GM12878 (cell line): ENCODE data around the gene ZNF527. TPM values are rescaled to one million over a fixed set of nuclear protein-coding genes. Genes with fewer than 3 reads are reported as not detected.
A peak's percentile ranks its signal among the peaks of the same experiment; 100 is the strongest.

Experiments
- ATF7 ChIP-seq: fragments of 450-650 bp; IDR thresholded peaks from 2 replicates; pipeline ENCODE4 v1.6.1; 2016; ENCODE audit warnings: low read depth, mild to moderate bottlenecking
- BRCA1 ChIP-seq: IDR thresholded peaks from 2 replicates; pipeline ENCODE4 v1.6.1; 2011; ENCODE audit warnings: low read depth, low read length, improper control_type of control experiment
- CBFB ChIP-seq: IDR thresholded peaks from 2 replicates; pipeline ENCODE4 v1.6.1; 2016; ENCODE audit warnings: antibody characterized with exemption, low read depth
- EED ChIP-seq: sonication (generic); IDR thresholded peaks from 2 replicates; pipeline ENCODE4 v1.6.1; 2016; ENCODE audit warnings: antibody characterized with exemption, low read depth
- HDGF ChIP-seq: fragments of 450-650 bp; IDR thresholded peaks from 2 replicates; pipeline ENCODE4 v1.6.1; 2016; ENCODE audit warnings: antibody characterized with exemption
- JUNB ChIP-seq: IDR thresholded peaks from 2 replicates; pipeline ENCODE4 v1.6.1; 2016; ENCODE audit warnings: antibody characterized with exemption, mild to moderate bottlenecking
- PML ChIP-seq: IDR thresholded peaks from 2 replicates; pipeline ENCODE4 v1.6.1; 2012; ENCODE audit warnings: low read length, inconsistent platforms
- RFX5 ChIP-seq: IDR thresholded peaks from 2 replicates; pipeline ENCODE4 v1.6.1; 2011; ENCODE audit warnings: low read depth, low read length, improper control_type of control experiment
- SIN3A ChIP-seq: IDR thresholded peaks from 2 replicates; pipeline ENCODE4 v1.6.1; 2012; ENCODE audit warnings: low read depth, low read length, improper control_type of control experiment
- WRNIP1 ChIP-seq: IDR thresholded peaks from 2 replicates; pipeline ENCODE4 v1.6.1; 2011; ENCODE audit warnings: low read depth, low read length, improper control_type of control experiment, borderline replicate concordance
- polyA plus RNA-seq, 11 experiments: library from polyadenylated mRNA; depleted of rRNA in 4 of 11; unstranded in 6 of 11; stranded (reverse) in 5 of 11; fragments of >200 nt; fragmentation: Nextera tagmentation in 4 of 11; fragmentation: Illumina TruSeq in 1 of 11; extraction: Ambion mirVana in 4 of 11; extraction: Trizol in 1 of 11; gene quantifications; 1 replicate in 1 of 11; 2 replicates in 10 of 11; pipeline versions ENCODE4 v1.2.1 to v1.2.3, GENCODE V29; 2011 to 2016; ENCODE audit warnings: inconsistent platforms in 2 of 11, missing spikeins in 2 of 11, low read depth in 1 of 11
- total RNA-seq, 4 experiments: library from RNA; depleted of rRNA in 3 of 4; stranded (reverse); fragments of >200 nt in 3 of 4; fragmentation: Illumina TruSeq in 1 of 4; extraction: Trizol in 1 of 4; gene quantifications; 2 replicates each; pipeline versions ENCODE4 v1.2.1 to v1.2.3, GENCODE V29; 2013 to 2021
- TF ChIP-seq, protein P1 (sequence below): fragments of 450-650 bp; IDR thresholded peaks from 2 replicates; pipeline ENCODE4 v1.6.1; 2017; ENCODE audit warnings: antibody characterized with exemption, mild to moderate bottlenecking, moderate library complexity
- TF ChIP-seq, protein P2 (sequence below): IDR thresholded peaks from 2 replicates; pipeline ENCODE4 v1.6.1; 2012; ENCODE audit warnings: low read length, inconsistent platforms
- TF ChIP-seq, protein P3 (sequence below): fragments of 450-650 bp; IDR thresholded peaks from 2 replicates; pipeline ENCODE4 v1.6.1; 2017; ENCODE audit warnings: mild to moderate bottlenecking, moderate library complexity
- TF ChIP-seq, protein P4 (sequence below): fragments of 450-650 bp; conservative IDR thresholded peaks from 2 replicates; pipeline ENCODE4 v1.6.1; 2017; ENCODE audit warnings: mild to moderate bottlenecking, moderate library complexity
- TF ChIP-seq, protein P5 (sequence below): fragments of 450-650 bp; formaldehyde crosslinking; IDR thresholded peaks from 2 replicates; pipeline ENCODE4 v1.4.0; 2020; ENCODE audit warnings: mild to moderate bottlenecking, moderate library complexity

The ZNF527 gene
- total and polyA plus RNA-seq, 10 of the 15 experiments (the other 5 are each of a cell fraction or from before 2014, with no cell fraction given), result 2.0 to 5.6 (median 3.6) TPM

DNA sequence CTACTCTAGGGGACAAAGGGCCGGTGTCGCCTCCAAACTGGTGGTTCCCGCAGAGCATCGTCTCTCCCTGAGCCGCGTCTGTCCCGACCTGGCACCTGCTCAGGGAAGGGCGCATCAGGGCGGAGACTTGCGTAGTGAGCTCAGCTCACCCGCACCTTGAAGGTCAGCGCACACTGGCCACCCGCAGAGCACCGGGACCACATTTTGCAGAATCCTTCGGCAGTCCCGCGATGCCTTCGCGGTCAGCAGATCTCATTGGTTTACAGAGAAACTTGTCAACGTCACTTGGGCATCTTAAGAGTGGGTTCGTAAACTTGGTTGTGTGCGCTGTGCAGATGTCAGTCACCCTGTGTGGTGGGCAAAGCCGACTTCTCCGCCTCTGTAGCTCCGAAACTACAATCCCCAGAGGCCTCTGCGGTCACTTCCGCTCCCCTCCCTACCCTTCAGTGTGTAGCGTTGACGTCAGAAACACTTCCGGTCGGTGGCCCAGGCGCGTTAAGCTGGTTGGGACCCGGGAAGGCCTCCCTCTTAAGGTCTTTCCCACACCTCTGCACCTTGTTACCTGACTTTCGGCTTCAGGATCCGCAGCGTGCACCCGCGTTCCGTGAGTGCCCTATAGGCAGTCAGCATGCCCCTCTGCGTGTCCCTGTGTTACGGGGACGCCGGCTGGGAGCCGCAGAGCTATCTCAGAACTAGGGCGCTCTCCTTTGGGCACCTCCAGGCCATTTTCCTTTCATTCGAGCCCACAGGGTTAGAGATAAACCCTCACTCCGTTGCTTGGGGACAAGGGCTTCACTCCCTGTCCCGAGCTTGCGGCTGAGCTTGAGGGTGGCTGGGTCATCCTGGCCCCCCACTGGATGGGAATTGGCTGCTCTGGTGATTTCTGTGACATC is 36.5 kb upstream of the ZNF527 start (continued):
- TF ChIP-seq, protein P1, sequence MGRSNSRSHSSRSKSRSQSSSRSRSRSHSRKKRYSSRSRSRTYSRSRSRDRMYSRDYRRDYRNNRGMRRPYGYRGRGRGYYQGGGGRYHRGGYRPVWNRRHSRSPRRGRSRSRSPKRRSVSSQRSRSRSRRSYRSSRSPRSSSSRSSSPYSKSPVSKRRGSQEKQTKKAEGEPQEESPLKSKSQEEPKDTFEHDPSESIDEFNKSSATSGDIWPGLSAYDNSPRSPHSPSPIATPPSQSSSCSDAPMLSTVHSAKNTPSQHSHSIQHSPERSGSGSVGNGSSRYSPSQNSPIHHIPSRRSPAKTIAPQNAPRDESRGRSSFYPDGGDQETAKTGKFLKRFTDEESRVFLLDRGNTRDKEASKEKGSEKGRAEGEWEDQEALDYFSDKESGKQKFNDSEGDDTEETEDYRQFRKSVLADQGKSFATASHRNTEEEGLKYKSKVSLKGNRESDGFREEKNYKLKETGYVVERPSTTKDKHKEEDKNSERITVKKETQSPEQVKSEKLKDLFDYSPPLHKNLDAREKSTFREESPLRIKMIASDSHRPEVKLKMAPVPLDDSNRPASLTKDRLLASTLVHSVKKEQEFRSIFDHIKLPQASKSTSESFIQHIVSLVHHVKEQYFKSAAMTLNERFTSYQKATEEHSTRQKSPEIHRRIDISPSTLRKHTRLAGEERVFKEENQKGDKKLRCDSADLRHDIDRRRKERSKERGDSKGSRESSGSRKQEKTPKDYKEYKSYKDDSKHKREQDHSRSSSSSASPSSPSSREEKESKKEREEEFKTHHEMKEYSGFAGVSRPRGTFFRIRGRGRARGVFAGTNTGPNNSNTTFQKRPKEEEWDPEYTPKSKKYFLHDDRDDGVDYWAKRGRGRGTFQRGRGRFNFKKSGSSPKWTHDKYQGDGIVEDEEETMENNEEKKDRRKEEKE, result no peak
- TF ChIP-seq CBFB (peak; percentile 57), BRCA1 (no peak), SIN3A (0 out of 2 replicates have a peak, but pooled peaks have one; percentile 20), EED (peak; percentile 29; the same call in 1 of the 2 replicates), WRNIP1 (no peak), HDGF (no peak), ATF7 (peak; percentile 91), JUNB (no peak), RFX5 (0 out of 2 replicates have a peak, but pooled peaks have one; percentile 39), PML (no peak)
- TF ChIP-seq, protein P2, sequence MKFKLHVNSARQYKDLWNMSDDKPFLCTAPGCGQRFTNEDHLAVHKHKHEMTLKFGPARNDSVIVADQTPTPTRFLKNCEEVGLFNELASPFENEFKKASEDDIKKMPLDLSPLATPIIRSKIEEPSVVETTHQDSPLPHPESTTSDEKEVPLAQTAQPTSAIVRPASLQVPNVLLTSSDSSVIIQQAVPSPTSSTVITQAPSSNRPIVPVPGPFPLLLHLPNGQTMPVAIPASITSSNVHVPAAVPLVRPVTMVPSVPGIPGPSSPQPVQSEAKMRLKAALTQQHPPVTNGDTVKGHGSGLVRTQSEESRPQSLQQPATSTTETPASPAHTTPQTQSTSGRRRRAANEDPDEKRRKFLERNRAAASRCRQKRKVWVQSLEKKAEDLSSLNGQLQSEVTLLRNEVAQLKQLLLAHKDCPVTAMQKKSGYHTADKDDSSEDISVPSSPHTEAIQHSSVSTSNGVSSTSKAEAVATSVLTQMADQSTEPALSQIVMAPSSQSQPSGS, result no peak
- TF ChIP-seq, protein P3, sequence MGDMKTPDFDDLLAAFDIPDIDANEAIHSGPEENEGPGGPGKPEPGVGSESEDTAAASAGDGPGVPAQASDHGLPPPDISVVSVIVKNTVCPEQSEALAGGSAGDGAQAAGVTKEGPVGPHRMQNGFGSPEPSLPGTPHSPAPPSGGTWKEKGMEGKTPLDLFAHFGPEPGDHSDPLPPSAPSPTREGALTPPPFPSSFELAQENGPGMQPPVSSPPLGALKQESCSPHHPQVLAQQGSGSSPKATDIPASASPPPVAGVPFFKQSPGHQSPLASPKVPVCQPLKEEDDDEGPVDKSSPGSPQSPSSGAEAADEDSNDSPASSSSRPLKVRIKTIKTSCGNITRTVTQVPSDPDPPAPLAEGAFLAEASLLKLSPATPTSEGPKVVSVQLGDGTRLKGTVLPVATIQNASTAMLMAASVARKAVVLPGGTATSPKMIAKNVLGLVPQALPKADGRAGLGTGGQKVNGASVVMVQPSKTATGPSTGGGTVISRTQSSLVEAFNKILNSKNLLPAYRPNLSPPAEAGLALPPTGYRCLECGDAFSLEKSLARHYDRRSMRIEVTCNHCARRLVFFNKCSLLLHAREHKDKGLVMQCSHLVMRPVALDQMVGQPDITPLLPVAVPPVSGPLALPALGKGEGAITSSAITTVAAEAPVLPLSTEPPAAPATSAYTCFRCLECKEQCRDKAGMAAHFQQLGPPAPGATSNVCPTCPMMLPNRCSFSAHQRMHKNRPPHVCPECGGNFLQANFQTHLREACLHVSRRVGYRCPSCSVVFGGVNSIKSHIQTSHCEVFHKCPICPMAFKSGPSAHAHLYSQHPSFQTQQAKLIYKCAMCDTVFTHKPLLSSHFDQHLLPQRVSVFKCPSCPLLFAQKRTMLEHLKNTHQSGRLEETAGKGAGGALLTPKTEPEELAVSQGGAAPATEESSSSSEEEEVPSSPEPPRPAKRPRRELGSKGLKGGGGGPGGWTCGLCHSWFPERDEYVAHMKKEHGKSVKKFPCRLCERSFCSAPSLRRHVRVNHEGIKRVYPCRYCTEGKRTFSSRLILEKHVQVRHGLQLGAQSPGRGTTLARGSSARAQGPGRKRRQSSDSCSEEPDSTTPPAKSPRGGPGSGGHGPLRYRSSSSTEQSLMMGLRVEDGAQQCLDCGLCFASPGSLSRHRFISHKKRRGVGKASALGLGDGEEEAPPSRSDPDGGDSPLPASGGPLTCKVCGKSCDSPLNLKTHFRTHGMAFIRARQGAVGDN, result no peak
- TF ChIP-seq, protein P4, sequence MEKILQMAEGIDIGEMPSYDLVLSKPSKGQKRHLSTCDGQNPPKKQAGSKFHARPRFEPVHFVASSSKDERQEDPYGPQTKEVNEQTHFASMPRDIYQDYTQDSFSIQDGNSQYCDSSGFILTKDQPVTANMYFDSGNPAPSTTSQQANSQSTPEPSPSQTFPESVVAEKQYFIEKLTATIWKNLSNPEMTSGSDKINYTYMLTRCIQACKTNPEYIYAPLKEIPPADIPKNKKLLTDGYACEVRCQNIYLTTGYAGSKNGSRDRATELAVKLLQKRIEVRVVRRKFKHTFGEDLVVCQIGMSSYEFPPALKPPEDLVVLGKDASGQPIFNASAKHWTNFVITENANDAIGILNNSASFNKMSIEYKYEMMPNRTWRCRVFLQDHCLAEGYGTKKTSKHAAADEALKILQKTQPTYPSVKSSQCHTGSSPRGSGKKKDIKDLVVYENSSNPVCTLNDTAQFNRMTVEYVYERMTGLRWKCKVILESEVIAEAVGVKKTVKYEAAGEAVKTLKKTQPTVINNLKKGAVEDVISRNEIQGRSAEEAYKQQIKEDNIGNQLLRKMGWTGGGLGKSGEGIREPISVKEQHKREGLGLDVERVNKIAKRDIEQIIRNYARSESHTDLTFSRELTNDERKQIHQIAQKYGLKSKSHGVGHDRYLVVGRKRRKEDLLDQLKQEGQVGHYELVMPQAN, result peak; percentile 61
- TF ChIP-seq, protein P5, sequence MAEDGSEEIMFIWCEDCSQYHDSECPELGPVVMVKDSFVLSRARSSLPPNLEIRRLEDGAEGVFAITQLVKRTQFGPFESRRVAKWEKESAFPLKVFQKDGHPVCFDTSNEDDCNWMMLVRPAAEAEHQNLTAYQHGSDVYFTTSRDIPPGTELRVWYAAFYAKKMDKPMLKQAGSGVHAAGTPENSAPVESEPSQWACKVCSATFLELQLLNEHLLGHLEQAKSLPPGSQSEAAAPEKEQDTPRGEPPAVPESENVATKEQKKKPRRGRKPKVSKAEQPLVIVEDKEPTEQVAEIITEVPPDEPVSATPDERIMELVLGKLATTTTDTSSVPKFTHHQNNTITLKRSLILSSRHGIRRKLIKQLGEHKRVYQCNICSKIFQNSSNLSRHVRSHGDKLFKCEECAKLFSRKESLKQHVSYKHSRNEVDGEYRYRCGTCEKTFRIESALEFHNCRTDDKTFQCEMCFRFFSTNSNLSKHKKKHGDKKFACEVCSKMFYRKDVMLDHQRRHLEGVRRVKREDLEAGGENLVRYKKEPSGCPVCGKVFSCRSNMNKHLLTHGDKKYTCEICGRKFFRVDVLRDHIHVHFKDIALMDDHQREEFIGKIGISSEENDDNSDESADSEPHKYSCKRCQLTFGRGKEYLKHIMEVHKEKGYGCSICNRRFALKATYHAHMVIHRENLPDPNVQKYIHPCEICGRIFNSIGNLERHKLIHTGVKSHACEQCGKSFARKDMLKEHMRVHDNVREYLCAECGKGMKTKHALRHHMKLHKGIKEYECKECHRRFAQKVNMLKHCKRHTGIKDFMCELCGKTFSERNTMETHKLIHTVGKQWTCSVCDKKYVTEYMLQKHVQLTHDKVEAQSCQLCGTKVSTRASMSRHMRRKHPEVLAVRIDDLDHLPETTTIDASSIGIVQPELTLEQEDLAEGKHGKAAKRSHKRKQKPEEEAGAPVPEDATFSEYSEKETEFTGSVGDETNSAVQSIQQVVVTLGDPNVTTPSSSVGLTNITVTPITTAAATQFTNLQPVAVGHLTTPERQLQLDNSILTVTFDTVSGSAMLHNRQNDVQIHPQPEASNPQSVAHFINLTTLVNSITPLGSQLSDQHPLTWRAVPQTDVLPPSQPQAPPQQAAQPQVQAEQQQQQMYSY, result no peak
